Brain microvascular endothelial cell (primary cell): ENCODE results near the gene DIAPH1.

Experiments used
- DNase-seq: peaks from one replicate; pipeline ENCODE4 v3.0.0-alpha.2; 2020
- H3K27ac ChIP-seq: fragments of 250-450 bp; sonication (Bioruptor Pico); 2 replicates; pipeline ENCODE4 v1.5.1; 2020; ENCODE audit warnings: mild to moderate bottlenecking, moderate library complexity
- H3K27me3 ChIP-seq: fragments of 250-450 bp; sonication (Bioruptor Pico); replicated peaks from 2 replicates; pipeline ENCODE4 v1.5.1; 2020; ENCODE audit warnings: mild to moderate bottlenecking
- H3K36me3 ChIP-seq: fragments of 250-450 bp; sonication (Bioruptor Pico); replicated peaks from 2 replicates; pipeline ENCODE4 v1.5.1; 2020; ENCODE audit warnings: mild to moderate bottlenecking
- H3K4me3 ChIP-seq: 2 replicates; pipeline ENCODE4 v1.5.1; 2011; ENCODE audit warnings: low read depth, mild to moderate bottlenecking, control low read depth, low read length, moderate library complexity
- CTCF ChIP-seq: IDR thresholded peaks from 2 replicates; pipeline ENCODE4 v1.5.1; 2011; ENCODE audit warnings: low read depth, mild to moderate bottlenecking, moderate library complexity, low read length, control low read depth, inconsistent platforms; ENCODE audit errors: missing control alignments
- in situ Hi-C: cut with HindIII; loops from 2 replicates; pipeline ENCODE4 v1.10.0; 2017; ENCODE audit warnings: low sequenced_read_pairs, low pct_ligation_motif_present

Gene DIAPH1

GRCh38 chr5:141476132-141476911 lies 142.5 kb downstream of the DIAPH1 start:
- H3K4me3 ChIP-seq: peak overlapping the region; percentile 84
- peak overlapping the region; percentile 59 for H3K27ac ChIP-seq
- no peaks in the 10 kb centered on the region for H3K36me3 ChIP-seq
- no peaks in the 10 kb centered on the region for H3K27me3 ChIP-seq
- TF ChIP-seq CTCF: no peak
- DNase-seq: peak; percentile 76
- in situ Hi-C loops: no loop called here

DNA sequence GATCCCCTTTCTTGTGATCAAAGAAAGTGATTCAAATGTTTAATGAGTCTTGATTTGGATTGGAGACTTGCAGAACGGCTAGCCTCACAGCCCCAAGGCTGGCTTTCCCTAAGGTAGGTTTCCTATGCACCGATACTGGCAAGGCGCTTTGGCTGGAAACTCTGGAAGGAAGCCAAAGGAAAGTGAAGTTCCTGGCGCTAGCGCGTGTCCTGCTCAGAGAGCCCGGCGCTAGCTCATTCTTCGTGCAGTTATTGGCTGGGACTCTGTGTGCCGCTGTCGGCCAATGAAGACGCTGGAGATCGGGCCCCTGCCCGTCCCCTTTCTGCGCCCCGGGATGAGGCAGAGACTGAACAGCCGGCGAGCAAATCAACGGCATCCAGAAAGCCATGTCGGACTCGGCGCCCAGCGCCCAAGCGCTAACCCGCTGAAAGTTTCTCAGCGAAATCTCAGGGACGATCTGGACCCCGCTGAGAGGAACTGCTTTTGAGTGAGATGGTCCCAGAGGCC lies 143.1 kb downstream of the DIAPH1 start, which contains the start of gene PCDHGC3:
TSS of gene PCDHGC3 (plus strand) at position 342 of the 507 bp plus-strand sequence. CDS start at position 493, 151 bp downstream.
- H3K36me3 ChIP-seq: no peaks in the 10 kb centered on the region
- H3K4me3 ChIP-seq: peak within 1 kb of the TSS; percentile 84
- in situ Hi-C loops: no loop called here
- no peaks in the 10 kb centered on the region for H3K27me3 ChIP-seq
- peak; percentile 95 for DNase-seq
- peak; percentile 51 for TF ChIP-seq CTCF
- H3K27ac ChIP-seq: peak within 1 kb of the TSS; percentile 59

- Histone ChIP-seq H3K27me3 (no peaks in the 10 kb centered on the region), H3K27ac (no peak overlapping the region), H3K4me3 (no peak overlapping the region), H3K36me3 (no peaks in the 10 kb centered on the region)
- no peak for TF ChIP-seq CTCF
- in situ Hi-C loops: no loop called here
- no peak for DNase-seq
Observed at GRCh38 chr5:141465351-141465750, 153.4 kb downstream of the DIAPH1 start.
